ENCODE measurements around the gene PDCL3.

The PDCL3 gene

DNA sequence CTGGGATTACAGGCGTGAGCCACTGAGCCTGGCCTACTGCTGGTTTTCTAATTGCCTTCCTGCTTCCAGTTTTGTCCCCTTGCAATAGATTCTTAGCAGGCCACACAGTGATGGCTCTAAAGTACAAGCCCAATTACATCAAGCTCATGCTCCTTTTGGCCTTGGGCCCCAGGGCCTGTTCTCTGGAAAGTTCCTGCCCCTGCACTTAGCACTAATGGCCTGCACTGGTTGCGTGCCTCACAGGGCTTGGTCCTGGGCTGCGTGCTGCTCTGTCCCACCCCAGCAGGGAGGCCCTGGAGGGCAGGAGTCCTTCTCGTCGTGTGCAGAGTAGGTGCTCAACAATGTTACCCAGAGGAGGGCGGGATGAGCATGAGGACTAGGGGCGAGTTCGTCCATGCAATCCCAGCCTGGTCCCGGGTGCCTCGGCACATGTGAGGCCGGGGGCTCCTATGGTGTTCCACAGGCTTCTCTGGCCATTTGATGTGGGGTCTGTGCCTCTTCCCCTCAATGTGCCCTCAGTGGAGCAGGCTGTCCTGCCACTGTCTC is 51.7 kb downstream of the PDCL3 start:
- no peak for ATAC-seq (ENCODE audit: insufficient read depth, low read depth)

GRCh38 chr2:100615471-100615870 is 52.7 kb downstream of the PDCL3 start:
- Histone ChIP-seq H3K4me2 (ENCODE audit: insufficient read depth, low read length) (no peak overlapping the region), H3K79me2 (ENCODE audit: insufficient read depth, low read length) (no peaks in the 10 kb centered on the region), H3K27ac (ENCODE audit: low read length) (no peak overlapping the region), H3K9me3 (ENCODE audit: insufficient read depth, low read length, severe bottlenecking) (no peaks in the 10 kb centered on the region), H3K4me1 (ENCODE audit: insufficient read depth, low read length) (no peaks in the 10 kb centered on the region), H2AFZ (ENCODE audit: low read depth, low read length) (no peak overlapping the region), H3K4me3 (ENCODE audit: low read depth in 1 of 2, low read length in 2 of 2) (no peak overlapping the region), H3K27me3 (ENCODE audit: insufficient read depth, low read length, poor library complexity) (no peaks in the 10 kb centered on the region), H3K9ac (ENCODE audit: low read depth, low read length) (no peak overlapping the region), H3K36me3 (ENCODE audit: insufficient read depth, low read length) (no peaks in the 10 kb centered on the region), H4K20me1 (ENCODE audit: insufficient read depth, low read length) (no peaks in the 10 kb centered on the region)
- TF ChIP-seq CTCF (IDR thresholded peaks at IDR 0.05; ENCODE audit: borderline replicate concordance, extremely low read depth, low read length, poor library complexity, severe bottlenecking), result no peak
- TF ChIP-seq EZH2 (IDR thresholded peaks at IDR 0.05; ENCODE audit: borderline replicate concordance, low read depth, low read length, severe bottlenecking), result no peak
- no peak for ATAC-seq (ENCODE audit: insufficient read depth, low read depth)
- DNase-seq, result no peak

More for the DNA sequence above, 51.7 kb downstream of the PDCL3 start:
- Histone ChIP-seq H3K27me3 (ENCODE audit: insufficient read depth, low read length, poor library complexity) (no peaks in the 10 kb centered on the region), H4K20me1 (ENCODE audit: insufficient read depth, low read length) (no peaks in the 10 kb centered on the region), H3K4me3 (ENCODE audit: low read depth in 1 of 2, low read length in 2 of 2) (no peak overlapping the region), H3K79me2 (ENCODE audit: insufficient read depth, low read length) (no peaks in the 10 kb centered on the region), H3K9me3 (ENCODE audit: insufficient read depth, low read length, severe bottlenecking) (no peaks in the 10 kb centered on the region), H3K4me2 (ENCODE audit: insufficient read depth, low read length) (no peak overlapping the region), H3K27ac (ENCODE audit: low read length) (no peak overlapping the region), H3K4me1 (ENCODE audit: insufficient read depth, low read length) (no peaks in the 10 kb centered on the region), H3K36me3 (ENCODE audit: insufficient read depth, low read length) (no peaks in the 10 kb centered on the region), H2AFZ (ENCODE audit: low read depth, low read length) (no peak overlapping the region), H3K9ac (ENCODE audit: low read depth, low read length) (no peak overlapping the region)
- no peak for DNase-seq
- no peak for TF ChIP-seq CTCF (IDR thresholded peaks at IDR 0.05; ENCODE audit: borderline replicate concordance, extremely low read depth, low read length, poor library complexity, severe bottlenecking)
- no peak for TF ChIP-seq EZH2 (IDR thresholded peaks at IDR 0.05; ENCODE audit: borderline replicate concordance, low read depth, low read length, severe bottlenecking)

GRCh38 chr2:100615886-100616285 is 53.1 kb downstream of the PDCL3 start:
- no peak for ATAC-seq (ENCODE audit: insufficient read depth, low read depth)
- TF ChIP-seq EZH2 (IDR thresholded peaks at IDR 0.05; ENCODE audit: borderline replicate concordance, low read depth, low read length, severe bottlenecking), result no peak
- TF ChIP-seq CTCF (IDR thresholded peaks at IDR 0.05; ENCODE audit: borderline replicate concordance, extremely low read depth, low read length, poor library complexity, severe bottlenecking), result no peak
- no peak for DNase-seq
- H4K20me1 ChIP-seq (ENCODE audit: insufficient read depth, low read length), result no peaks in the 10 kb centered on the region
- H3K4me2 ChIP-seq (ENCODE audit: insufficient read depth, low read length), result no peak overlapping the region
- no peaks in the 10 kb centered on the region for H3K36me3 ChIP-seq (ENCODE audit: insufficient read depth, low read length)
- H3K27ac ChIP-seq (ENCODE audit: low read length), result no peak overlapping the region
- H3K27me3 ChIP-seq (ENCODE audit: insufficient read depth, low read length, poor library complexity), result no peaks in the 10 kb centered on the region
- no peaks in the 10 kb centered on the region for H3K79me2 ChIP-seq (ENCODE audit: insufficient read depth, low read length)
- H3K9me3 ChIP-seq (ENCODE audit: insufficient read depth, low read length, severe bottlenecking), result no peaks in the 10 kb centered on the region
- H3K4me1 ChIP-seq (ENCODE audit: insufficient read depth, low read length), result no peaks in the 10 kb centered on the region
- no peak overlapping the region for H3K4me3 ChIP-seq (ENCODE audit: low read depth in 1 of 2, low read length in 2 of 2)
- no peak overlapping the region for H2AFZ ChIP-seq (ENCODE audit: low read depth, low read length)
- H3K9ac ChIP-seq (ENCODE audit: low read depth, low read length), result no peak overlapping the region

Measured in DND-41 (cell line).